HL-60/S4 (cell line): ENCODE measurements around the gene LENG9.

Experiments
- in situ Hi-C: fragments of 300-500 bp; cut with MboI; formaldehyde crosslinking; loops from 2 replicates; pipeline ENCODE4 v1.14.3; 2022; ENCODE audit warnings: low sequenced_read_pairs

Gene LENG9

GRCh38 chr19:54461210-54461609, 2.4 kb downstream of the LENG9 start:
- in situ Hi-C loops, result no loop called here

GRCh38 chr19:54460230-54461005, 3.2 kb downstream of the LENG9 start:
- in situ Hi-C loops, result no loop called here

- in situ Hi-C loops, result no loop called here
Observed at GRCh38 chr19:54459282-54460229, 4.0 kb downstream of the LENG9 start.

- in situ Hi-C loops, result no loop called here
Observed at GRCh38 chr19:54458648-54459281, 4.8 kb downstream of the LENG9 start.

- in situ Hi-C loops, result no loop called here
Observed at GRCh38 chr19:54457773-54458647, 5.6 kb downstream of the LENG9 start.

GRCh38 chr19:54456423-54457373, 6.9 kb downstream of the LENG9 start:
- in situ Hi-C loops, result no loop called here

- in situ Hi-C loops, result no loop called here
Observed at GRCh38 chr19:54455786-54456422, 7.7 kb downstream of the LENG9 start.

GRCh38 chr19:54454781-54455675, 8.6 kb downstream of the LENG9 start:
- in situ Hi-C loops, result no loop called here

GRCh38 chr19:54453921-54454780, 9.4 kb downstream of the LENG9 start:
- in situ Hi-C loops, result no loop called here

- in situ Hi-C loops, result no loop called here
Observed at GRCh38 chr19:54452626-54453025, 11.0 kb downstream of the LENG9 start.

GRCh38 chr19:54451997-54452396, 11.6 kb downstream of the LENG9 start:
- in situ Hi-C loops, result no loop called here

GRCh38 chr19:54451331-54451871, 12.2 kb downstream of the LENG9 start:
- in situ Hi-C loops, result no loop called here

GRCh38 chr19:54449701-54450069, 13.9 kb downstream of the LENG9 start:
- in situ Hi-C loops, result no loop called here

GRCh38 chr19:54448774-54449700, 14.5 kb downstream of the LENG9 start, which contains the start of gene LENG8:
LENG8 (plus strand) TSS chr19:54449199; CDS start chr19:54451345, 2,146 bp downstream.
- in situ Hi-C loops, result no loop called here

- in situ Hi-C loops, result no loop called here
Observed at GRCh38 chr19:54448040-54448773, 15.4 kb downstream of the LENG9 start.
